Esophagus squamous epithelium (tissue), 4 donors: ENCODE data around the gene PRAC1.

Source experiments
- POLR2A ChIP-seq, 4 donors: fragments of 450-650 bp; IDR thresholded peaks; one replicate each; pipeline ENCODE4 v1.6.1; 2017; ENCODE audit warnings: antibody characterized with exemption in 4 of 4, mild to moderate bottlenecking in 4 of 4, moderate library complexity in 3 of 4
- TF ChIP-seq, protein P1 (sequence below), 6 experiments: fragments of 450-650 bp in 4 of 6; fragments of 200-600 bp in 2 of 6; sonication (generic) in 2 of 6; IDR thresholded peaks; one replicate each; pipeline ENCODE4 v1.5.1; 2016 to 2019; ENCODE audit warnings: antibody characterized with exemption in 6 of 6, mild to moderate bottlenecking in 4 of 6, moderate library complexity in 4 of 6

GRCh38 chr17:48717367-48718226 lies 4.7 kb downstream of the PRAC1 start:
- TF ChIP-seq, protein P1, sequence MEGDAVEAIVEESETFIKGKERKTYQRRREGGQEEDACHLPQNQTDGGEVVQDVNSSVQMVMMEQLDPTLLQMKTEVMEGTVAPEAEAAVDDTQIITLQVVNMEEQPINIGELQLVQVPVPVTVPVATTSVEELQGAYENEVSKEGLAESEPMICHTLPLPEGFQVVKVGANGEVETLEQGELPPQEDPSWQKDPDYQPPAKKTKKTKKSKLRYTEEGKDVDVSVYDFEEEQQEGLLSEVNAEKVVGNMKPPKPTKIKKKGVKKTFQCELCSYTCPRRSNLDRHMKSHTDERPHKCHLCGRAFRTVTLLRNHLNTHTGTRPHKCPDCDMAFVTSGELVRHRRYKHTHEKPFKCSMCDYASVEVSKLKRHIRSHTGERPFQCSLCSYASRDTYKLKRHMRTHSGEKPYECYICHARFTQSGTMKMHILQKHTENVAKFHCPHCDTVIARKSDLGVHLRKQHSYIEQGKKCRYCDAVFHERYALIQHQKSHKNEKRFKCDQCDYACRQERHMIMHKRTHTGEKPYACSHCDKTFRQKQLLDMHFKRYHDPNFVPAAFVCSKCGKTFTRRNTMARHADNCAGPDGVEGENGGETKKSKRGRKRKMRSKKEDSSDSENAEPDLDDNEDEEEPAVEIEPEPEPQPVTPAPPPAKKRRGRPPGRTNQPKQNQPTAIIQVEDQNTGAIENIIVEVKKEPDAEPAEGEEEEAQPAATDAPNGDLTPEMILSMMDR (IDR thresholded peaks at IDR 0.05): no peak
- TF ChIP-seq POLR2A (IDR thresholded peaks at IDR 0.05): no peak
